Suprapubic skin (tissue), 4 donors: ENCODE results near the gene RAPGEF5. TPM values are rescaled to one million over a fixed set of nuclear protein-coding genes. Genes with fewer than 3 reads are reported as not detected.

Experiments
- DNase-seq, 2 donors: peaks; one replicate each; pipeline ENCODE4 v3.0.0-alpha.2; 2019; ENCODE audit warnings: low spot score in 2 of 2
- H3K27ac ChIP-seq: fragments of 200-600 bp; sonication (generic); one replicate; pipeline ENCODE4 v1.5.1; 2019
- H3K27me3 ChIP-seq: fragments of 200-600 bp; sonication (generic); one replicate; pipeline ENCODE4 v1.5.1; 2019
- H3K36me3 ChIP-seq: fragments of 200-600 bp; sonication (generic); one replicate; pipeline ENCODE4 v1.5.1; 2019
- H3K4me1 ChIP-seq: fragments of 200-600 bp; sonication (generic); one replicate; pipeline ENCODE4 v1.5.1; 2019
- H3K4me3 ChIP-seq: fragments of 200-600 bp; sonication (generic); one replicate; pipeline ENCODE4 v1.5.1; 2019; ENCODE audit warnings: mild to moderate bottlenecking
- H3K9me3 ChIP-seq: fragments of 200-600 bp; sonication (generic); one replicate; pipeline ENCODE4 v1.5.1; 2019
- CTCF ChIP-seq, 2 donors: fragments of 200-600 bp in 1 of 2; fragments of 450-650 bp in 1 of 2; sonication (generic) in 1 of 2; IDR thresholded peaks; one replicate each; pipeline ENCODE4 v1.5.1; 2016 to 2019; ENCODE audit warnings: antibody characterized with exemption in 2 of 2, mild to moderate bottlenecking in 1 of 2, moderate library complexity in 1 of 2
- EP300 ChIP-seq: sonication (generic); formaldehyde crosslinking; IDR thresholded peaks from one replicate; pipeline ENCODE4 v1.6.1; 2017; ENCODE audit warnings: antibody characterized with exemption
- POLR2A ChIP-seq, 2 donors: fragments of 450-650 bp; IDR thresholded peaks; one replicate each; pipeline ENCODE4 v1.6.1; 2017; ENCODE audit warnings: antibody characterized with exemption in 2 of 2, mild to moderate bottlenecking in 2 of 2, moderate library complexity in 2 of 2
- POLR2AphosphoS5 ChIP-seq, 3 donors: sonication (generic); formaldehyde crosslinking; IDR thresholded peaks; one replicate each; pipeline ENCODE4 v1.6.1; 2017; ENCODE audit warnings: antibody characterized with exemption in 3 of 3
- WGBS: methylation state at CpG from one replicate; pipeline ENCODE4 v1.1.5; 2018; 5-methylcytosine and 5-hydroxymethylcytosine counted together
- total RNA-seq, 4 donors: library from RNA; depleted of rRNA; stranded (reverse); fragments of >200 nt; gene quantifications; one replicate each; pipeline ENCODE4 v1.1.0, GENCODE V29; 2016

Gene RAPGEF5
- total RNA-seq, 4 donors from 2014 or later = 22.6 to 88.5 (median 26.9) TPM

DNA sequence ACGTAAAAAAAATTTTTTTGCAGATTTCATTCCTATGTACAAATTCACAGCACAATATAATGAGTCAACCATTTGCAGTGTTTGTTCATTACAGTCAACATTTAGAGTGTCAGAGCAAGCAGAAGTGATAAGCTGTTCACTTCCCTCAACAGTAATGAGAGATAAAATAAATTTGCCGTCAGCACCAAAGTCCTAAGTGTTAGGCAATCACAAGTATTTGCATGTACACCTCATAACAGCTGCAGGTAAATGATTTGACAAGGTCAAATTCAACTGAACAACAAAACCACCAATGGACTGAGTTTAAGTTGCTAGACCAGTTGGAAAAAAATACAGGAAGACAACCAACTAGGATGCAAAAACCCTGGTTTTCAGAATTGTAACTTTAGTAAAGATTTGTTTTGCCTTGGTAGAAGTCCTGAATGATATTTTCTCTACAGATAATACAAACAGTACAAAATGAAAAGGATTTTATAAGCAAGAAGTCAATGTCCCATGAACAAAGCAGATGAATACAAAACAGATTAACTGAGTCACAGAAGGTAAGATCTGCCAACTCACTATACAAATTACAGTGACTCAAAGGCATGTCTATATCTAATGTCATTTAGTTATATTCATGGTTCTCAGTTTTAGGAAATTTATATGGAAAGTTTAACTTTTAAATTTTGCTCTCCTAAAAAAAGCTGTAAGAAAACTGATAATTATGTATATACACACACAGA, 10.4 kb downstream of the RAPGEF5 start:
- Histone ChIP-seq H3K4me3 (no peak overlapping the region), H3K27me3 (no peaks in the 10 kb centered on the region), H3K36me3 (no peaks in the 10 kb centered on the region), H3K4me1 (peaks cover 17% of the 10 kb centered on the region), H3K9me3 (no peaks in the 10 kb centered on the region), H3K27ac (no peak overlapping the region)
- DNase-seq = no peak
- no peak for TF ChIP-seq POLR2A (IDR thresholded peaks at IDR 0.05)
- no peak for TF ChIP-seq EP300
- no peak for TF ChIP-seq CTCF (IDR thresholded peaks at IDR 0.05)
- TF ChIP-seq POLR2AphosphoS5 (IDR thresholded peaks at IDR 0.05) = no peak
- 49% methylated on average over 2 of the region's 2 CpGs for WGBS

DNA sequence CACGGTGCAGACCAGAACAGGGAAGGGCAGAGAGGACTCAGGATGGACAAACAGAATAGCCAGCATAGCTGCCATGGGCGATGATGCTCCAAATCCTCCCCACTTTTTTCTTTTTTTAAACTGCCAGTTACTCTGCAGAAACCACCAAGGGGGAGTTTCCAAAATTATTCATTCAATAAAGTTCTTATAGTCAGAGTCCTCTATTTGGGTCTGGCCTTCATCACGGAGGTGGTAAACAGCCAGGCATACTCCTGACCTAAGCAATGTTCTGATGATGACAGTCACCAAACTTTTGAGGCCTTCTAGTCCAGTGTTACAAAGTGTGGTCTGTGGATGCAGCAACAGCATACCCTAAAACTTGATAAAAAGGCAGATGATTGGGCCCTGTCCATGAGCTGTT, 12.3 kb downstream of the RAPGEF5 start:
- Histone ChIP-seq H3K27me3 (no peaks in the 10 kb centered on the region), H3K4me3 (no peak overlapping the region), H3K4me1 (peaks cover 9% of the 10 kb centered on the region), H3K36me3 (no peaks in the 10 kb centered on the region), H3K9me3 (no peaks in the 10 kb centered on the region), H3K27ac (no peak overlapping the region)
- no peak for DNase-seq
- TF ChIP-seq POLR2A (IDR thresholded peaks at IDR 0.05) (no peak), POLR2AphosphoS5 (IDR thresholded peaks at IDR 0.05) (no peak), CTCF (IDR thresholded peaks at IDR 0.05) (no peak), EP300 (no peak)
- 81% methylated on average over 3 of the region's 3 CpGs for WGBS

DNA sequence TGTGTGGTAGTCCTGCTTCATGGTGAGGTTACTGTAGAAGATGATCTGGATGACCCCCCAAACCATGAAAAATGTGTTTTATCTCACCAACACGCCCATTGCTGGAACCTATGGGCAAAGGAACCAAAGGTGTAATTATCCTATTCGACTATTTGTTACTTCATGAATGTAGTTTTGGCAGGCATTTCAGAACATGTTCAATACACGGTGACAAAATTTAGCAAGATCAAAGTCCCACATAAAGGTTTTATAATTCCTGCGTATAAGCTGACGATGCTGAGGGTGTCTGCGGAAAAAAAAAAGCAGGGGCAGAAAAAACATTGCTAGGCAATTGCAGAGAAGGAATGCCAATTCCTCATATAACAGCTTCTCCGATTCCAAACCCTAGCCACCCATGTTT, 13.3 kb downstream of the RAPGEF5 start:
- Histone ChIP-seq H3K27me3 (no peaks in the 10 kb centered on the region), H3K36me3 (no peaks in the 10 kb centered on the region), H3K4me1 (peaks cover 9% of the 10 kb centered on the region), H3K27ac (no peak overlapping the region), H3K9me3 (no peaks in the 10 kb centered on the region), H3K4me3 (no peak overlapping the region)
- TF ChIP-seq EP300 (no peak), POLR2A (IDR thresholded peaks at IDR 0.05) (no peak)
- no peak for DNase-seq
- WGBS = 83% methylated on average over 7 of the region's 7 CpGs

GRCh38 chr7:22343071-22343470, 13.9 kb downstream of the RAPGEF5 start:
- Histone ChIP-seq H3K27ac (no peak overlapping the region), H3K9me3 (no peaks in the 10 kb centered on the region), H3K36me3 (no peaks in the 10 kb centered on the region), H3K4me1 (peaks cover 9% of the 10 kb centered on the region), H3K4me3 (no peak overlapping the region), H3K27me3 (no peaks in the 10 kb centered on the region)
- WGBS = 92% methylated on average over 5 of the region's 5 CpGs
- no peak for DNase-seq
- TF ChIP-seq POLR2A (IDR thresholded peaks at IDR 0.05) (no peak), POLR2AphosphoS5 (IDR thresholded peaks at IDR 0.05) (no peak), EP300 (no peak), CTCF (IDR thresholded peaks at IDR 0.05) (no peak)

- H3K27me3 ChIP-seq = no peaks in the 10 kb centered on the region
- TF ChIP-seq CTCF (IDR thresholded peaks at IDR 0.05) = no peak
- no peak for TF ChIP-seq EP300
- no peak for TF ChIP-seq POLR2A (IDR thresholded peaks at IDR 0.05)
- TF ChIP-seq POLR2AphosphoS5 (IDR thresholded peaks at IDR 0.05) = no peak
- H3K36me3 ChIP-seq = no peaks in the 10 kb centered on the region
- DNase-seq = no peak
- H3K9me3 ChIP-seq = no peaks in the 10 kb centered on the region
- peaks cover 4% of the 10 kb centered on the region for H3K4me1 ChIP-seq
- H3K27ac ChIP-seq = no peak overlapping the region
- no peak overlapping the region for H3K4me3 ChIP-seq
- 82% methylated on average over 2 of the region's 2 CpGs for WGBS
These were observed 17.1 kb downstream of the RAPGEF5 start for GRCh38 chr7:22339725-22340390.
